OCI-LY3 (cell line): ENCODE data around the gene APOO.

Source experiments
- EZH2phosphoT487 ChIP-seq: fragments of 200-600 bp; shearing (Covaris generic); IDR thresholded peaks from 2 replicates; pipeline ENCODE4 v1.6.1; 2018; ENCODE audit warnings: antibody characterized with exemption, mixed run types, low read depth
- TF ChIP-seq, protein P1 (sequence below): fragments of 200-600, 300-600 bp; sonication (generic); IDR thresholded peaks from 2 replicates; pipeline ENCODE4 v1.5.1; 2014; ENCODE audit warnings: antibody characterized with exemption, low read length, low read depth

DNA sequence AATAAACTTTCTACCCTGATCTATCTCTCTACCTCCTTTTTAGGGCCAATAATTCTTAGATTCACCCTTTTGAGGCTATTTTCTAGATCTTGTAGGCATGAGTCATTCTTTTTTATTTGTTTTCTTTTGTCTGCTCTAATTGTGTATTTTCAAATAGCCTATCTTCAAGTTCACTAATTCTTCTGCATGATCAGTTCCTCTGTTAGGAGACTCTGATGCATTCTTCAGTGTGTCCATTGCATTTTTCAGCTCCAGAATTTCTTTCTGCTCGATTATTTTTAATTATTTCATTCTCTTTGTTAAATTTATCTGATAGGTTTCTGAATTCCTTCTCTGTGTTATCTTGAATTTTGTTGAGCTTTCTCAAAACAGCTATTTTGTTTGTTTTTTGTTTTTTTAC lies 11.4 kb upstream of the APOO start:
- TF ChIP-seq, protein P1, sequence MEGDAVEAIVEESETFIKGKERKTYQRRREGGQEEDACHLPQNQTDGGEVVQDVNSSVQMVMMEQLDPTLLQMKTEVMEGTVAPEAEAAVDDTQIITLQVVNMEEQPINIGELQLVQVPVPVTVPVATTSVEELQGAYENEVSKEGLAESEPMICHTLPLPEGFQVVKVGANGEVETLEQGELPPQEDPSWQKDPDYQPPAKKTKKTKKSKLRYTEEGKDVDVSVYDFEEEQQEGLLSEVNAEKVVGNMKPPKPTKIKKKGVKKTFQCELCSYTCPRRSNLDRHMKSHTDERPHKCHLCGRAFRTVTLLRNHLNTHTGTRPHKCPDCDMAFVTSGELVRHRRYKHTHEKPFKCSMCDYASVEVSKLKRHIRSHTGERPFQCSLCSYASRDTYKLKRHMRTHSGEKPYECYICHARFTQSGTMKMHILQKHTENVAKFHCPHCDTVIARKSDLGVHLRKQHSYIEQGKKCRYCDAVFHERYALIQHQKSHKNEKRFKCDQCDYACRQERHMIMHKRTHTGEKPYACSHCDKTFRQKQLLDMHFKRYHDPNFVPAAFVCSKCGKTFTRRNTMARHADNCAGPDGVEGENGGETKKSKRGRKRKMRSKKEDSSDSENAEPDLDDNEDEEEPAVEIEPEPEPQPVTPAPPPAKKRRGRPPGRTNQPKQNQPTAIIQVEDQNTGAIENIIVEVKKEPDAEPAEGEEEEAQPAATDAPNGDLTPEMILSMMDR = no peak
- TF ChIP-seq EZH2phosphoT487 = no peak
